GM23338 (cell line): ENCODE results near the gene GIMAP4.

Experiments
- CTCF ChIP-seq, 2 experiments: fragments of 200-600 bp in 1 of 2; sonication (generic) in 1 of 2; conservative IDR thresholded peaks; 2 replicates each; pipeline versions ENCODE4 v1.5.1 to v1.6.1; 2016 to 2017; ENCODE audit warnings: antibody characterized with exemption in 2 of 2, low read depth in 2 of 2, mild to moderate bottlenecking in 2 of 2, moderate library complexity in 1 of 2
- EZH2 ChIP-seq: fragments of 200-600 bp; sonication (generic); IDR thresholded peaks from one replicate; pipeline ENCODE4 v1.8.0; 2017; ENCODE audit warnings: antibody characterized with exemption, mild to moderate bottlenecking, low read depth; ENCODE audit not compliant: unreplicated experiment
- EZH2phosphoT487 ChIP-seq: fragments of 200-600 bp; sonication (generic); IDR thresholded peaks from one replicate; pipeline ENCODE4 v1.8.1; 2018; ENCODE audit warnings: antibody characterized with exemption; ENCODE audit not compliant: unreplicated experiment
- JUNB ChIP-seq: IDR thresholded peaks from one replicate; pipeline ENCODE4 v1.6.1; 2016; ENCODE audit warnings: antibody characterized with exemption; ENCODE audit not compliant: unreplicated experiment
- POLR2AphosphoS5 ChIP-seq: IDR thresholded peaks from 2 replicates; pipeline ENCODE4 v1.6.1; 2016; ENCODE audit warnings: antibody characterized with exemption, low read depth
- REST ChIP-seq: IDR thresholded peaks from one replicate; pipeline ENCODE4 v1.6.1; 2018; ENCODE audit warnings: antibody characterized with exemption; ENCODE audit not compliant: unreplicated experiment
- STAT1 ChIP-seq: IDR thresholded peaks from one replicate; pipeline ENCODE4 v1.6.1; 2016; ENCODE audit warnings: antibody characterized with exemption; ENCODE audit not compliant: unreplicated experiment

DNA sequence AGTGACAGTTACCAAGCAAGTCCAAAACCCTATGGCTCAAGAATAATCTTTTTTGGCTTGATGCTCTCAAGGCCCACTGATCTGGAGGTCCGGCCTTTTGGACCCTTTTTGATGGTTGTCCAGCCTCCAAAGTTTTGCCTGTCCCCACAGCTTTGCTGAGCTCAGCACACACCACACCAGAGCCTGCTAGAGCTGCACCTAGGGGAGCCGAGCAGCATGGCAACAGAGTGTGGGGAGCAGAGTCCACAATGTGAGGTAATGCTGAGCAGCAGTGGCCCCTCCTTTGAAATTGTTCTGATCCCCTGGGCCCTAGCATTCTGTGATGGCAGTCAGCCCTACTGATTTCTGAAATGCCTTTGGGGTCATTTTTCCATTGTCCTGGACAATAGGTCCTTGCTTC is 43.2 kb upstream of the GIMAP4 start:
- TF ChIP-seq CTCF (conservative IDR thresholded peaks at IDR 0.05; ENCODE audit: low read depth in 2 of 2) (no peak), EZH2 (no peak), REST (no peak), POLR2AphosphoS5 (no peak), JUNB (no peak), EZH2phosphoT487 (no peak), STAT1 (no peak)
